HEK293 (cell line): Measurements from ENCODE around the gene PYROXD2.
A peak's percentile ranks its signal among the peaks of the same experiment; 100 is the strongest.

Experiments
- CTCF ChIA-PET: fragments of 350-600 bp; formaldehyde crosslinking; extraction: SDS; loops from one replicate; lab custom pipeline; 2021; ENCODE audit warnings: antibody characterized with exemption; lab: Yijun Ruan, JAX
- POLR2A ChIA-PET: fragments of 300-600 bp; formaldehyde crosslinking; extraction: SDS; loops from one replicate; lab custom pipeline; 2020; ENCODE audit warnings: antibody characterized with exemption, inconsistent platforms; lab: Yijun Ruan, JAX
- H3K27ac ChIP-seq: fragments of 200-500 bp; sonication (Bioruptor generic); 2 replicates; pipeline ENCODE4 v1.5.1; 2014; ENCODE audit warnings: low read depth, low read length, control low read depth, inconsistent platforms; ENCODE audit errors: extremely low read depth
- H3K36me3 ChIP-seq, 2 experiments: fragments of 200-500 bp in 1 of 2; sonication (Bioruptor generic) in 1 of 2; 1 replicate in 1 of 2; 2 replicates in 1 of 2; pipeline ENCODE4 v1.5.1; 2014 to 2017; ENCODE audit warnings: inconsistent platforms in 2 of 2, low read length in 2 of 2; ENCODE audit not compliant: control insufficient read depth in 2 of 2, insufficient read depth in 1 of 2
- H3K4me1 ChIP-seq: fragments of 200-500 bp; sonication (Bioruptor generic); 2 replicates; pipeline ENCODE4 v1.5.1; 2014; ENCODE audit warnings: mild to moderate bottlenecking, low read length, inconsistent platforms; ENCODE audit not compliant: control insufficient read depth, insufficient read depth
- H3K4me3 ChIP-seq: 2 replicates; pipeline ENCODE4 v1.5.1; 2011; ENCODE audit warnings: low read depth, mild to moderate bottlenecking, control low read depth, low read length, moderate library complexity
- H3K9me3 ChIP-seq: fragments of 200-500 bp; sonication (Bioruptor generic); 2 replicates; pipeline ENCODE4 v1.5.1; 2014; ENCODE audit warnings: low read depth, low read length, inconsistent platforms; ENCODE audit not compliant: control insufficient read depth, insufficient read depth
- EGR2 ChIP-seq: fragments of 450-650 bp; formaldehyde crosslinking; IDR thresholded peaks from 2 replicates; pipeline ENCODE4 v1.5.1; 2016; ENCODE audit warnings: low read depth, missing biosample characterization, missing genetic modification characterization
- GLIS2 ChIP-seq: fragments of 450-650 bp; formaldehyde crosslinking; IDR thresholded peaks from 2 replicates; pipeline ENCODE4 v1.5.1; 2016; ENCODE audit warnings: missing biosample characterization, missing genetic modification characterization
- KLF1 ChIP-seq: fragments of 450-650 bp; formaldehyde crosslinking; IDR thresholded peaks from 2 replicates; pipeline ENCODE4 v1.5.1; 2016; ENCODE audit warnings: missing biosample characterization, missing genetic modification characterization
- TRIM28 ChIP-seq: IDR thresholded peaks from 2 replicates; pipeline ENCODE4 v1.6.1; 2011; ENCODE audit warnings: low read length, control low read depth, borderline replicate concordance
- ZNF132 ChIP-seq: fragments of 450-650 bp; formaldehyde crosslinking; IDR thresholded peaks from 2 replicates; pipeline ENCODE4 v1.5.1; 2017; ENCODE audit warnings: missing biosample characterization, missing genetic modification characterization, borderline replicate concordance
- ZNF146 ChIP-seq: fragments of 450-650 bp; formaldehyde crosslinking; IDR thresholded peaks from 2 replicates; pipeline ENCODE4 v1.5.1; 2016; ENCODE audit warnings: missing biosample characterization, missing genetic modification characterization
- ZNF311 ChIP-seq: fragments of 450-650 bp; formaldehyde crosslinking; IDR thresholded peaks from 2 replicates; pipeline ENCODE4 v1.5.1; 2017; ENCODE audit warnings: missing biosample characterization, missing genetic modification characterization, borderline replicate concordance
- ZNF433 ChIP-seq: fragments of 450-650 bp; formaldehyde crosslinking; IDR thresholded peaks from 2 replicates; pipeline ENCODE4 v1.5.1; 2016; ENCODE audit warnings: missing biosample characterization, missing genetic modification characterization, low read depth
- ZNF521 ChIP-seq: fragments of 450-650 bp; formaldehyde crosslinking; IDR thresholded peaks from 2 replicates; pipeline ENCODE4 v1.5.1; 2017; ENCODE audit warnings: missing biosample characterization, mild to moderate bottlenecking, missing genetic modification characterization
- ZNF530 ChIP-seq: fragments of 450-650 bp; formaldehyde crosslinking; IDR thresholded peaks from 2 replicates; pipeline ENCODE4 v1.5.1; 2016; ENCODE audit warnings: low read depth, missing biosample characterization, missing genetic modification characterization
- ZNF548 ChIP-seq: fragments of 450-650 bp; formaldehyde crosslinking; IDR thresholded peaks from 2 replicates; pipeline ENCODE4 v1.5.1; 2016; ENCODE audit warnings: missing biosample characterization, missing genetic modification characterization
- ZNF555 ChIP-seq: fragments of 450-650 bp; formaldehyde crosslinking; conservative IDR thresholded peaks from 2 replicates; pipeline ENCODE4 v1.5.1; 2017; ENCODE audit warnings: missing biosample characterization, mild to moderate bottlenecking, missing genetic modification characterization, inconsistent platforms
- ZNF623 ChIP-seq: fragments of 450-650 bp; formaldehyde crosslinking; IDR thresholded peaks from 2 replicates; pipeline ENCODE4 v1.5.1; 2016; ENCODE audit warnings: missing biosample characterization, missing genetic modification characterization
- ZNF701 ChIP-seq: fragments of 450-650 bp; formaldehyde crosslinking; IDR thresholded peaks from 2 replicates; pipeline ENCODE4 v1.5.1; 2016; ENCODE audit warnings: missing biosample characterization, missing genetic modification characterization
- ZNF843 ChIP-seq: fragments of 450-650 bp; formaldehyde crosslinking; IDR thresholded peaks from 2 replicates; pipeline ENCODE4 v1.5.1; 2016; ENCODE audit warnings: missing biosample characterization, missing genetic modification characterization
- TF ChIP-seq, protein P1 (sequence below): fragments of 450-650 bp; formaldehyde crosslinking; IDR thresholded peaks from 2 replicates; pipeline ENCODE4 v1.5.1; 2016; ENCODE audit warnings: missing biosample characterization, missing genetic modification characterization, borderline replicate concordance
- TF ChIP-seq, protein P2 (sequence below): fragments of 450-650 bp; formaldehyde crosslinking; IDR thresholded peaks from 2 replicates; pipeline ENCODE4 v1.5.1; 2016; ENCODE audit warnings: missing biosample characterization, missing genetic modification characterization
- TF ChIP-seq, protein P3 (sequence below): fragments of 450-650 bp; formaldehyde crosslinking; IDR thresholded peaks from 2 replicates; pipeline ENCODE4 v1.5.1; 2016; ENCODE audit warnings: missing biosample characterization, missing genetic modification characterization, low read depth

The PYROXD2 gene

GRCh38 chr10:98390406-98390805 is 24.6 kb downstream of the PYROXD2 start (continued):
- TF ChIP-seq, protein P1, sequence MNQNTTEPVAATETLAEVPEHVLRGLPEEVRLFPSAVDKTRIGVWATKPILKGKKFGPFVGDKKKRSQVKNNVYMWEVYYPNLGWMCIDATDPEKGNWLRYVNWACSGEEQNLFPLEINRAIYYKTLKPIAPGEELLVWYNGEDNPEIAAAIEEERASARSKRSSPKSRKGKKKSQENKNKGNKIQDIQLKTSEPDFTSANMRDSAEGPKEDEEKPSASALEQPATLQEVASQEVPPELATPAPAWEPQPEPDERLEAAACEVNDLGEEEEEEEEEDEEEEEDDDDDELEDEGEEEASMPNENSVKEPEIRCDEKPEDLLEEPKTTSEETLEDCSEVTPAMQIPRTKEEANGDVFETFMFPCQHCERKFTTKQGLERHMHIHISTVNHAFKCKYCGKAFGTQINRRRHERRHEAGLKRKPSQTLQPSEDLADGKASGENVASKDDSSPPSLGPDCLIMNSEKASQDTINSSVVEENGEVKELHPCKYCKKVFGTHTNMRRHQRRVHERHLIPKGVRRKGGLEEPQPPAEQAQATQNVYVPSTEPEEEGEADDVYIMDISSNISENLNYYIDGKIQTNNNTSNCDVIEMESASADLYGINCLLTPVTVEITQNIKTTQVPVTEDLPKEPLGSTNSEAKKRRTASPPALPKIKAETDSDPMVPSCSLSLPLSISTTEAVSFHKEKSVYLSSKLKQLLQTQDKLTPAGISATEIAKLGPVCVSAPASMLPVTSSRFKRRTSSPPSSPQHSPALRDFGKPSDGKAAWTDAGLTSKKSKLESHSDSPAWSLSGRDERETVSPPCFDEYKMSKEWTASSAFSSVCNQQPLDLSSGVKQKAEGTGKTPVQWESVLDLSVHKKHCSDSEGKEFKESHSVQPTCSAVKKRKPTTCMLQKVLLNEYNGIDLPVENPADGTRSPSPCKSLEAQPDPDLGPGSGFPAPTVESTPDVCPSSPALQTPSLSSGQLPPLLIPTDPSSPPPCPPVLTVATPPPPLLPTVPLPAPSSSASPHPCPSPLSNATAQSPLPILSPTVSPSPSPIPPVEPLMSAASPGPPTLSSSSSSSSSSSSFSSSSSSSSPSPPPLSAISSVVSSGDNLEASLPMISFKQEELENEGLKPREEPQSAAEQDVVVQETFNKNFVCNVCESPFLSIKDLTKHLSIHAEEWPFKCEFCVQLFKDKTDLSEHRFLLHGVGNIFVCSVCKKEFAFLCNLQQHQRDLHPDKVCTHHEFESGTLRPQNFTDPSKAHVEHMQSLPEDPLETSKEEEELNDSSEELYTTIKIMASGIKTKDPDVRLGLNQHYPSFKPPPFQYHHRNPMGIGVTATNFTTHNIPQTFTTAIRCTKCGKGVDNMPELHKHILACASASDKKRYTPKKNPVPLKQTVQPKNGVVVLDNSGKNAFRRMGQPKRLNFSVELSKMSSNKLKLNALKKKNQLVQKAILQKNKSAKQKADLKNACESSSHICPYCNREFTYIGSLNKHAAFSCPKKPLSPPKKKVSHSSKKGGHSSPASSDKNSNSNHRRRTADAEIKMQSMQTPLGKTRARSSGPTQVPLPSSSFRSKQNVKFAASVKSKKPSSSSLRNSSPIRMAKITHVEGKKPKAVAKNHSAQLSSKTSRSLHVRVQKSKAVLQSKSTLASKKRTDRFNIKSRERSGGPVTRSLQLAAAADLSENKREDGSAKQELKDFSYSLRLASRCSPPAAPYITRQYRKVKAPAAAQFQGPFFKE (tag by site-specific recombination), result no peak

DNA sequence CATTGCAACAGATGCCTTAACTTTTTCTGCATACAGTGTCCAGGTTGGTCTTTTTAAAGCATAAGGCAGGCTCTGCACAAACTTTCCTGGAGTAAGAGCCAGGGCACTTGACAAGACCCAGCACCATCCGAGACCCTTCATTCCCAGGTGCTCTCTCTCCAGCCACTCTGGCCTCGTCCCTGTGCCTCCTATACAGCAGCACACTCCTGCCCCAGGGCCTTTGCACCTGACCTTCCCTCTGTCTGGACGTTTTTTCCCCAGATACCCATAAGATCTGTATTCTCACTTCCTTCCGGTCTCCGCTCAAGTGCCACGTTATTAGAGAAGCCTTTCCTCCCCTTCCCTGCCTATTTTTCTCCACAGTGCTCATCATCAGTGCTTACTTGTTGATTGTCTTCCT is 25.6 kb downstream of the PYROXD2 start:
- CTCF ChIA-PET, result no interaction called here
- no peaks in the 10 kb centered on the region for H3K9me3 ChIP-seq
- no peaks in the 10 kb centered on the region for H3K4me1 ChIP-seq
- TF ChIP-seq GLIS2 (tag by site-specific recombination) (no peak), ZNF623 (tag by site-specific recombination) (peak; percentile 85)
- POLR2A ChIA-PET, result no interaction called here
- no peak overlapping the region for H3K4me3 ChIP-seq
- H3K27ac ChIP-seq, result no peak overlapping the region
- H3K36me3 ChIP-seq, result no peaks in the 10 kb centered on the region

DNA sequence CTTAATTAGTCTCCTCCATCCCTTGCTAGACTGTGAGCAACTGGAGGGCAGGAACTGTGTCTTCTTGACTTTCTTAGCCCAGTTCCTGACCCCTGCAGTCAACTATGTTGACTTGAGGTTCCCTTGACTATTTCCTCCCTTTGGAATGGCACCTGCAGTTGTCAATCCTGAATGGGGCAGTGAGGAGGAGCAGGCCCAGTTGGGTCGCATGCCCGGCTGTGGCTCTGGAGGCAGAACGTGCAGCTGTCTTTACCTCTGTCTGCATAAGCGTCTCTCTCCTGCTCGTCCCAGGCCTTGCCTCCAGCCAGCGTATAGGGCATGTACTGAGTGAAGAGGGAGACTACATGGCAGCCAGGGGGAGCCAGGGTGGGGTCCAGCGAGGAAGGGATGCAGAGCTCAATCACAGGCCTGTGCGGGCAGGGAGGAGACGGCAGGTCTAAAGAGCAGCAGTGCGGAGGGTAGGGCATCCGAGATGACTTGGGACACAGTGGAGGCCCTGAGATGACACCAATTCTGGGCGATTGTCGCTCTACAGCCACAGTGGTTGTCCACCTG is 26.8 kb downstream of the PYROXD2 start:
- Histone ChIP-seq H3K4me3 (no peak overlapping the region), H3K27ac (no peak overlapping the region), H3K9me3 (no peaks in the 10 kb centered on the region), H3K4me1 (no peaks in the 10 kb centered on the region), H3K36me3 (no peaks in the 10 kb centered on the region)
- POLR2A ChIA-PET, result no interaction called here
- TF ChIP-seq KLF1 (tag by site-specific recombination) (peak; percentile 70), ZNF146 (no peak), ZNF548 (tag by site-specific recombination) (no peak)
- CTCF ChIA-PET, result interaction anchor here (0.7 kb wide), 1 partner anchor 133 kb away, joined by 4 read pairs; no protein-coding TSS in a partner anchor

DNA sequence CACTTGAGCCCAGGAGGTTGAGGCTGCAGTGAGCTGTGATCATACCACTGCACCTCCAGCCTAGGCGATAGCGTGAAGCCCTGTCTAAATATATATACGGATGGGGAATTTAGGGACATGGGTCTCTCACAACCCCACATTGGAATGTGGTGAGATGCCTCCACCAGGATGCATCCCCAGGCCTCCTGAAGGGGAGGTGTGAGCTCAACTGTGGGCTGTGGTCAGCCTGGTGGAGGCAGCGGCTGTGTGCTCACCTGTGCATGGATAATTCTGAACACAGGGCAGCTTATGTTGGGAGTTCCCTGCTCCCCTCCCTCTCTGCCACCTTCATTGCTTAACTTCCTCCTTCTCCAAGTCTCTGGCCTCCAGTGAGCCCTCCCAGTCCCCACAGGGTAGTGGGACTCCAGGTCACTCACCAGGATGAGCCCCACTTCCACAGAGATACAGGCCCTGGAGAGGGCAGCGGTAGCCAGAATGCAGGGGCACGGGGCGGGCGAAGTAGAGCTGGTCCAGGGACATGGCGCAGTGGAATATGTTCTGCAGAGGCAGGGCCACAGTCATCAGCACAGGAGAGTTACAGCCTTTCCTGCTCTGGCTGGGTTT is 30.4 kb downstream of the PYROXD2 start:
- no peaks in the 10 kb centered on the region for H3K4me1 ChIP-seq
- H3K4me3 ChIP-seq, result no peak overlapping the region
- POLR2A ChIA-PET, result no interaction called here
- no peak overlapping the region for H3K27ac ChIP-seq
- no peaks in the 10 kb centered on the region for H3K9me3 ChIP-seq
- no peaks in the 10 kb centered on the region for H3K36me3 ChIP-seq
- CTCF ChIA-PET, result interaction anchor here (0.7 kb wide), 1 partner anchor 344 kb away, joined by 3 read pairs; no protein-coding TSS in a partner anchor
- TF ChIP-seq ZNF521 (tag by site-specific recombination) (no peak), ZNF311 (tag by site-specific recombination) (no peak), ZNF530 (tag by site-specific recombination) (no peak), ZNF555 (no peak), ZNF548 (tag by site-specific recombination) (no peak), TRIM28 (no peak), ZNF433 (tag by site-specific recombination) (no peak), ZNF146 (no peak), EGR2 (tag by site-specific recombination) (no peak), ZNF701 (tag by site-specific recombination) (no peak), ZNF843 (tag by site-specific recombination) (no peak), ZNF132 (tag by site-specific recombination) (no peak)
- TF ChIP-seq, protein P2, sequence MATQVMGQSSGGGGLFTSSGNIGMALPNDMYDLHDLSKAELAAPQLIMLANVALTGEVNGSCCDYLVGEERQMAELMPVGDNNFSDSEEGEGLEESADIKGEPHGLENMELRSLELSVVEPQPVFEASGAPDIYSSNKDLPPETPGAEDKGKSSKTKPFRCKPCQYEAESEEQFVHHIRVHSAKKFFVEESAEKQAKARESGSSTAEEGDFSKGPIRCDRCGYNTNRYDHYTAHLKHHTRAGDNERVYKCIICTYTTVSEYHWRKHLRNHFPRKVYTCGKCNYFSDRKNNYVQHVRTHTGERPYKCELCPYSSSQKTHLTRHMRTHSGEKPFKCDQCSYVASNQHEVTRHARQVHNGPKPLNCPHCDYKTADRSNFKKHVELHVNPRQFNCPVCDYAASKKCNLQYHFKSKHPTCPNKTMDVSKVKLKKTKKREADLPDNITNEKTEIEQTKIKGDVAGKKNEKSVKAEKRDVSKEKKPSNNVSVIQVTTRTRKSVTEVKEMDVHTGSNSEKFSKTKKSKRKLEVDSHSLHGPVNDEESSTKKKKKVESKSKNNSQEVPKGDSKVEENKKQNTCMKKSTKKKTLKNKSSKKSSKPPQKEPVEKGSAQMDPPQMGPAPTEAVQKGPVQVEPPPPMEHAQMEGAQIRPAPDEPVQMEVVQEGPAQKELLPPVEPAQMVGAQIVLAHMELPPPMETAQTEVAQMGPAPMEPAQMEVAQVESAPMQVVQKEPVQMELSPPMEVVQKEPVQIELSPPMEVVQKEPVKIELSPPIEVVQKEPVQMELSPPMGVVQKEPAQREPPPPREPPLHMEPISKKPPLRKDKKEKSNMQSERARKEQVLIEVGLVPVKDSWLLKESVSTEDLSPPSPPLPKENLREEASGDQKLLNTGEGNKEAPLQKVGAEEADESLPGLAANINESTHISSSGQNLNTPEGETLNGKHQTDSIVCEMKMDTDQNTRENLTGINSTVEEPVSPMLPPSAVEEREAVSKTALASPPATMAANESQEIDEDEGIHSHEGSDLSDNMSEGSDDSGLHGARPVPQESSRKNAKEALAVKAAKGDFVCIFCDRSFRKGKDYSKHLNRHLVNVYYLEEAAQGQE, result no peak
- TF ChIP-seq, protein P3, sequence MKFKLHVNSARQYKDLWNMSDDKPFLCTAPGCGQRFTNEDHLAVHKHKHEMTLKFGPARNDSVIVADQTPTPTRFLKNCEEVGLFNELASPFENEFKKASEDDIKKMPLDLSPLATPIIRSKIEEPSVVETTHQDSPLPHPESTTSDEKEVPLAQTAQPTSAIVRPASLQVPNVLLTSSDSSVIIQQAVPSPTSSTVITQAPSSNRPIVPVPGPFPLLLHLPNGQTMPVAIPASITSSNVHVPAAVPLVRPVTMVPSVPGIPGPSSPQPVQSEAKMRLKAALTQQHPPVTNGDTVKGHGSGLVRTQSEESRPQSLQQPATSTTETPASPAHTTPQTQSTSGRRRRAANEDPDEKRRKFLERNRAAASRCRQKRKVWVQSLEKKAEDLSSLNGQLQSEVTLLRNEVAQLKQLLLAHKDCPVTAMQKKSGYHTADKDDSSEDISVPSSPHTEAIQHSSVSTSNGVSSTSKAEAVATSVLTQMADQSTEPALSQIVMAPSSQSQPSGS, result no peak
